Measurements from ENCODE around the gene NUCKS1.

- TF ChIP-seq POLR2A (IDR thresholded peaks at IDR 0.05; ENCODE audit: low read depth, low read length) (no peak), POLR2AphosphoS5 (IDR thresholded peaks at IDR 0.05; ENCODE audit: low read depth, low read length) (no peak)
These were observed 14.0 kb upstream of the NUCKS1 start for GRCh38 chr1:205763980-205764379.

Data from GM12892 (cell line).